Parathyroid adenoma (tissue), 2 donors: ENCODE measurements around the gene RPP25L.

ENCODE experiments used
- H2AFZ ChIP-seq: fragments of 300-600 bp; sonication (generic); one replicate; pipeline ENCODE4 v1.7.0; 2017; ENCODE audit warnings: antibody characterized with exemption, mild to moderate bottlenecking
- H3K27ac ChIP-seq: fragments of 300-600 bp; sonication (generic); one replicate; pipeline ENCODE4 v1.7.0; 2017
- H3K27me3 ChIP-seq: fragments of 300-600 bp; sonication (generic); one replicate; pipeline ENCODE4 v1.7.0; 2017; ENCODE audit warnings: low read length; ENCODE audit not compliant: control insufficient read depth, insufficient read depth
- H3K36me3 ChIP-seq: fragments of 300-600 bp; sonication (generic); one replicate; pipeline ENCODE4 v1.7.0; 2017; ENCODE audit warnings: low read length; ENCODE audit not compliant: control insufficient read depth, insufficient read depth
- H3K4me1 ChIP-seq: fragments of 300-600 bp; sonication (generic); one replicate; pipeline ENCODE4 v1.7.0; 2017; ENCODE audit warnings: control low read depth
- H3K4me2 ChIP-seq: fragments of 300-600 bp; sonication (generic); one replicate; pipeline ENCODE4 v1.7.0; 2017; ENCODE audit warnings: low read length
- H3K4me3 ChIP-seq: fragments of 300-600 bp; sonication (generic); one replicate; pipeline ENCODE4 v1.7.0; 2017; ENCODE audit warnings: low read depth, low read length
- H3K79me2 ChIP-seq: fragments of 300-600 bp; sonication (generic); one replicate; pipeline ENCODE4 v1.7.0; 2017; ENCODE audit warnings: control low read depth
- H3K9ac ChIP-seq: fragments of 300-600 bp; sonication (generic); one replicate; pipeline ENCODE4 v1.7.0; 2017; ENCODE audit warnings: mild to moderate bottlenecking
- H3K9me3 ChIP-seq: fragments of 300-600 bp; sonication (generic); one replicate; pipeline ENCODE4 v1.7.0; 2017; ENCODE audit warnings: low read length; ENCODE audit not compliant: control insufficient read depth
- CTCF ChIP-seq: fragments of 300-600 bp; sonication (generic); IDR thresholded peaks from one replicate; pipeline ENCODE4 v1.7.0; 2017; ENCODE audit warnings: antibody characterized with exemption, mild to moderate bottlenecking
- donor health status: primary hyperparathyroidism.

Gene RPP25L

GRCh38 chr9:34638138-34638445 lies 26.2 kb upstream of the RPP25L start:
- no peaks in the 10 kb centered on the region for H3K9me3 ChIP-seq
- peak overlapping the region; percentile 96 for H2AFZ ChIP-seq
- H3K4me3 ChIP-seq: peak overlapping the region; percentile 71
- peak overlapping the region; percentile 78 for H3K27ac ChIP-seq
- H3K79me2 ChIP-seq: no peaks in the 10 kb centered on the region
- H3K36me3 ChIP-seq: no peaks in the 10 kb centered on the region
- peaks cover 5% of the 10 kb centered on the region for H3K4me1 ChIP-seq
- no peaks in the 10 kb centered on the region for H3K27me3 ChIP-seq
- peak overlapping the region; percentile 90 for H3K4me2 ChIP-seq
- TF ChIP-seq CTCF: no peak
- H3K9ac ChIP-seq: no peak overlapping the region

DNA sequence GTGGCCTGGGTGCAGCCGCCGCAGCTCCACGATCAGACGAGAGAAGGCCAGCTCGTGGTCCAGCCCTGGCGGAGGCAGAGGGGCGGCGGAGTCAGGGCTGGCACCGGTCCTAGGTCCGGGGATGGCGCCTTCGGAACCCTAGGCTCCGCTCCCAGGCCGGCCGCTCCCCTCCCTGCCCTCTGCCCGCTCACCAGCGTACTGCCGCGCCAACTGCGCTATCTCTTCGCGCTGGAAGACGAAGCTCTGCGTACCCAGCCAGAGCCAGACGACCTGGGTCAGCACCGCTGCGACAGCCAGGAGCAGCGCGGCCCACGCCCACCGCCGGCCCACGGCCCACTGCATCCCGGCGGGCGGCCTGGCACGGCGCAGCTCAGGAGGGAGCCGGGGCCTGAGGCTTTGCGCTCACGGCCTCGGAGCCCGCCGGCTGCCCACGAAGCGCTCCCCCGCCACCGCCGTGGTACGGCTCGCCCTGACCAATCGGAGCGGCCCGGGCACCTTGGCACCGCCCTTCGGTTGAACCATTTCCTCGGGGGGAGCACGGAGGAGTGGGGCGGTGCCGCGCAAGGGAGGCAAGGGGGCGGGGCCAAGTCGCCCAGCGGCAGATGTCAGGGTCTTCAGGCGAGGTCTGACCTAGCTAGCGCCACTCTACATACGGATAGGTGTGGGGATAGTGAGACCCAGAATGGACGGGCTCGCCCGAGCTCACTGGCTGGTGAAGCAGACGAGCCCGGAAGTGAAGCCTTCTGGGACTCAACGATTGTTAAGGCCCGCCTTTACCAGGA lies 25.6 kb upstream of the RPP25L start, which contains the start of gene SIGMAR1:
Gene SIGMAR1 (minus strand): TSS at position 432 of the 782 bp plus-strand sequence. CDS start 90 bp downstream, at position 342.
- Histone ChIP-seq H3K4me3 (peak within 1 kb of the TSS; percentile 71), H3K27ac (peak within 1 kb of the TSS; percentile 78), H3K9me3 (no peaks in the 10 kb centered on the region), H3K4me1 (peaks cover 5% of the 10 kb centered on the region), H3K9ac (no peak within 1 kb of the TSS), H3K27me3 (no peaks in the 10 kb centered on the region), H2AFZ (peak within 1 kb of the TSS; percentile 96), H3K36me3 (no peaks in the 10 kb centered on the region), H3K79me2 (no peaks in the 10 kb centered on the region), H3K4me2 (peak within 1 kb of the TSS; percentile 90)
- TF ChIP-seq CTCF: no peak

DNA sequence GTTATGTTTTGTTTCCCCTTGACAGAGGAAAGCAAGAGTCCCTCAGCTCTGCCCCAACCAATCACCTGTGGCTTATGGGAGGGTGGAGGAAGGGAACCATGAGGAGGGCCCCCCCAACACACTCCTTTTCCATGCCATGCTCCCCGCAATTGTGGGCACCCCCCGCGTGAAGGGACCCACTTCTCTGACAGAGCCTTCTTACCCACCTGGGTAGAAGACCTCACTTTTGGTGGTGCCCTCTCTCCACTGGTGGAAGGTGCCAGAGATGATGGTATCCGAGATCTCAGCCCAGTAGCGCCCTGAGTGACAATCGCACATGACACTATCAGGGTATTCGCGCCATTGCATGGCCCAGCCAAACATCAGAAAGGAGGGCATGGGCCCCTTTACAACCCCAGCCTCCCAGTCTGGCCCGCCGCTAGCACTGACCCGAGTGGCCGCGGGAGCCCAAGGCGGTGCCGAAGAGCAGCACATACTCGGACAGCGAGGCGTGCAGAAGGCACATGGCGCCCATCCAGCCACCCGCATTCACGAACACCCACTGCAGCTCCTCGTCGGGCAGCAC lies 25.0 kb upstream of the RPP25L start:
- Histone ChIP-seq H3K27ac (peak overlapping the region; percentile 78), H3K79me2 (no peaks in the 10 kb centered on the region), H3K9me3 (no peaks in the 10 kb centered on the region), H3K4me3 (peak overlapping the region; percentile 71), H2AFZ (peak overlapping the region; percentile 96), H3K4me2 (peak overlapping the region; percentile 90), H3K27me3 (no peaks in the 10 kb centered on the region), H3K9ac (no peak overlapping the region), H3K36me3 (no peaks in the 10 kb centered on the region), H3K4me1 (peaks cover 5% of the 10 kb centered on the region)
- TF ChIP-seq CTCF: no peak

- Histone ChIP-seq H3K4me2 (no peak overlapping the region), H3K4me1 (peaks cover 5% of the 10 kb centered on the region), H3K9me3 (no peaks in the 10 kb centered on the region), H3K27me3 (no peaks in the 10 kb centered on the region), H3K79me2 (no peaks in the 10 kb centered on the region), H3K4me3 (no peak overlapping the region), H2AFZ (no peak overlapping the region), H3K27ac (no peak overlapping the region), H3K9ac (no peak overlapping the region), H3K36me3 (no peaks in the 10 kb centered on the region)
- TF ChIP-seq CTCF: no peak
These were observed 23.7 kb upstream of the RPP25L start for GRCh38 chr9:34635556-34635955.
